T1000 (cell line): ENCODE measurements around the gene TEX26.

ENCODE experiments used
- DNase-seq: peaks from one replicate; lab custom pipeline; 2025; ENCODE audit warnings: mixed read lengths; lab: John Stamatoyannopoulos, UW

TEX26 gene

GRCh38 chr13:30976025-30976424, 43.6 kb downstream of the TEX26 start:
- DNase-seq, result no peak

- DNase-seq, result no peak
These were observed 46.8 kb downstream of the TEX26 start for GRCh38 chr13:30978981-30979956.

- DNase-seq, result no peak
These were observed 50.0 kb downstream of the TEX26 start for GRCh38 chr13:30982506-30982905.

- no peak for DNase-seq
These were observed 50.5 kb downstream of the TEX26 start for GRCh38 chr13:30982906-30983305.

- DNase-seq, result no peak
These were observed 51.0 kb downstream of the TEX26 start for GRCh38 chr13:30983431-30983830.

- DNase-seq, result no peak
These were observed 52.2 kb downstream of the TEX26 start for GRCh38 chr13:30984620-30985019.

- DNase-seq, result no peak
These were observed 53.3 kb downstream of the TEX26 start for GRCh38 chr13:30985637-30986205.

GRCh38 chr13:30991184-30991583, 58.7 kb downstream of the TEX26 start:
- DNase-seq, result no peak

GRCh38 chr13:30991922-30992321, 59.5 kb downstream of the TEX26 start:
- no peak for DNase-seq

GRCh38 chr13:30995331-30995730, 62.9 kb downstream of the TEX26 start:
- DNase-seq, result no peak

GRCh38 chr13:30997697-30998096, 65.2 kb downstream of the TEX26 start:
- DNase-seq, result no peak

- DNase-seq, result no peak
These were observed 66.0 kb downstream of the TEX26 start for GRCh38 chr13:30998136-30999088.

- DNase-seq, result no peak
These were observed 68.4 kb downstream of the TEX26 start for GRCh38 chr13:31000889-31001288.

GRCh38 chr13:31001647-31002046, 69.2 kb downstream of the TEX26 start:
- no peak for DNase-seq

- DNase-seq, result no peak
These were observed 72.6 kb downstream of the TEX26 start for GRCh38 chr13:31005066-31005465.

- no peak for DNase-seq
These were observed 75.0 kb downstream of the TEX26 start for GRCh38 chr13:31007417-31007816.

GRCh38 chr13:31008400-31009115, 76.1 kb downstream of the TEX26 start:
- DNase-seq, result no peak

- DNase-seq, result no peak
These were observed 76.7 kb downstream of the TEX26 start for GRCh38 chr13:31009166-31009565.

GRCh38 chr13:31010296-31010695, 77.8 kb downstream of the TEX26 start:
- no peak for DNase-seq

GRCh38 chr13:31011193-31011860, 78.9 kb downstream of the TEX26 start:
- no peak for DNase-seq
